ENCODE data around the gene TTC27.

TTC27 gene

GRCh38 chr2:32783933-32784332 is 156.1 kb downstream of the TTC27 start:
- H3K4me3 ChIP-seq (ENCODE audit: low read depth, low read length), result no peak overlapping the region
- TF ChIP-seq CTCF (IDR thresholded peaks at IDR 0.05; ENCODE audit: low read depth, low read length), result no peak
- DNase-seq (ENCODE audit: low read depth, low spot score), result no peak
- in situ Hi-C loops (cut with HindIII; ENCODE audit: low sequenced_read_pairs), result no loop called here

- no peak overlapping the region for H3K4me3 ChIP-seq (ENCODE audit: low read depth, low read length)
- in situ Hi-C loops (cut with HindIII; ENCODE audit: low sequenced_read_pairs), result no loop called here
- TF ChIP-seq CTCF (IDR thresholded peaks at IDR 0.05; ENCODE audit: low read depth, low read length), result no peak
- no peak for DNase-seq (ENCODE audit: low read depth, low spot score)
Measured at GRCh38 chr2:32787207-32787606, 159.4 kb downstream of the TTC27 start.

DNA sequence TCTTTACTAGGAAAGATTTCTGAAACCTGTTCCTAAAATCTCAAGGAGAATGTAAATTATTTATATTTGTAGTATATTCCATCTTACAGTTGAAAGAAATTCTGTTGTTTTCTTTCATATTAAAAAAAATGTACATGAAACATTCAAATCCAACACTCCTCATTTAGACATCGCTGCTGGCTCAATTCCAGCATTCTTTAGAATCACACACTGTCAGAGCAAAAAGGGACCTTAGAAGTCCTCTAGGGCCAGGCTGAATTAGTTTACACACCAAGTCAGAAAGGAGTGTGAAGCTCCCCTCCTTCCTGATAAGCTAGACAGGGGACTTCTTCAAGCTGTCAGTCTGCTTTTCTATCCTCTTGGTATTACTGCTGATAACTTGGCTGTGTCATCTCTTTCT is 160.3 kb downstream of the TTC27 start:
- no peak overlapping the region for H3K4me3 ChIP-seq (ENCODE audit: low read depth, low read length)
- DNase-seq (ENCODE audit: low read depth, low spot score), result no peak
- TF ChIP-seq CTCF (IDR thresholded peaks at IDR 0.05; ENCODE audit: low read depth, low read length), result no peak
- in situ Hi-C loops (cut with HindIII; ENCODE audit: low sequenced_read_pairs), result no loop called here

GRCh38 chr2:32792416-32792815 is 164.6 kb downstream of the TTC27 start:
- TF ChIP-seq CTCF (IDR thresholded peaks at IDR 0.05; ENCODE audit: low read depth, low read length), result no peak
- no peak for DNase-seq (ENCODE audit: low read depth, low spot score)
- no peak overlapping the region for H3K4me3 ChIP-seq (ENCODE audit: low read depth, low read length)
- in situ Hi-C loops (cut with HindIII; ENCODE audit: low sequenced_read_pairs), result no loop called here

DNA sequence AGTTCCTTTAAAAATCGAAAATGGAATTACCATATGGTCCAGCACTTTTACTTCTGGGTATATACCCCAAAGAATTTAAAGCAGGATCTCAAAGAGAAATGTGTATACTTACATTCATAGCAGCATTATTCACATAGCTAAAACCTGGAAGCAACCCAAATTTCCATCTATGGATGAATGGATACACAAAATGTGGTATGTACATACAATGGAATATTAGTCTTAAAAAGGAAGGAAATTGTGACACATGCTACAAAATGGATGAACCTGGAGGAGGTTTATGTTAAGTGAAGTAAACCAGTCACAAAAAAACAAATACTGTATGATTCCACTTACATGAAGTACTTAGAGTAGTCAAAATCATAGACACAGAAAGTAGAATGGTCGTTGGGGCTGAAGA is 171.0 kb downstream of the TTC27 start:
- no peak for TF ChIP-seq CTCF (IDR thresholded peaks at IDR 0.05; ENCODE audit: low read depth, low read length)
- DNase-seq (ENCODE audit: low read depth, low spot score), result no peak
- in situ Hi-C loops (cut with HindIII; ENCODE audit: low sequenced_read_pairs), result no loop called here
- H3K4me3 ChIP-seq (ENCODE audit: low read depth, low read length), result no peak overlapping the region

- no peak overlapping the region for H3K4me3 ChIP-seq (ENCODE audit: low read depth, low read length)
- in situ Hi-C loops (cut with HindIII; ENCODE audit: low sequenced_read_pairs), result no loop called here
- DNase-seq (ENCODE audit: low read depth, low spot score), result no peak
- no peak for TF ChIP-seq CTCF (IDR thresholded peaks at IDR 0.05; ENCODE audit: low read depth, low read length)
Measured at GRCh38 chr2:32801741-32802140, 173.9 kb downstream of the TTC27 start.

DNA sequence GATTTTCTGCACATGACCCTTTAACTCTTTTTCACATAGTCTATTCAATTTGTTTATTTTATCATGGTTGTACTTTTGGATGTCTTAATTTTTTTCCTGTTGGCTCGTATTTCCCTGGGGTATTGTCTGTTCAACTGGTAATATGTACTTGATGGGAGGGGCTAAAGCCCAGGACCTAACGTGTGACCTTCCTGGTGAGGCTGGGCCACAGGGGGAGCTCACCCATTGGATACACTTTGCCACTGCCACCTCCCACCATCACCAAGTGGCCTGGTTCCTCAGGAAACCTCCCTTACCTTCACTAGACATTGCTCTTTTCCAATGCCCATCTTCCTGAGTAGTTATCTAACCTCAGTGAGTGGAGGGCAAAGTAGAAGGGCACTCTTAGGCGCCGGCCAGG is 175.0 kb downstream of the TTC27 start:
- TF ChIP-seq CTCF (IDR thresholded peaks at IDR 0.05; ENCODE audit: low read depth, low read length), result no peak
- in situ Hi-C loops (cut with HindIII; ENCODE audit: low sequenced_read_pairs), result no loop called here
- no peak overlapping the region for H3K4me3 ChIP-seq (ENCODE audit: low read depth, low read length)
- no peak for DNase-seq (ENCODE audit: low read depth, low spot score)

Data from astrocyte of the spinal cord (primary cell).